Ovary (tissue), 9 donors: Measurements from ENCODE around the gene SV2B. TPM values are rescaled to one million over a fixed set of nuclear protein-coding genes. Genes with fewer than 3 reads are reported as not detected.

Experiments
- DNase-seq, 5 donors: peaks; one replicate each; pipeline ENCODE4 v3.0.0-alpha.2; 2019 to 2020
- H3K27ac ChIP-seq, 2 donors: fragments of 200-600 bp; one replicate each; pipeline versions ENCODE4 v1.5.1 to v1.8.0; 2019 to 2022
- H3K27me3 ChIP-seq: fragments of 200-600 bp; one replicate; pipeline ENCODE4 v1.8.0; 2022
- H3K36me3 ChIP-seq: fragments of 200-600 bp; sonication (generic); one replicate; pipeline ENCODE4 v1.5.1; 2019
- H3K4me1 ChIP-seq: one replicate; pipeline ENCODE4 v1.8.1; 2013; ENCODE audit warnings: mild to moderate bottlenecking, moderate library complexity; ENCODE audit not compliant: insufficient read depth
- H3K4me3 ChIP-seq: fragments of 200-600 bp; sonication (generic); one replicate; pipeline ENCODE4 v1.5.1; 2017
- H3K9me3 ChIP-seq, 2 donors: fragments of 200-600 bp in 1 of 2; sonication (generic) in 1 of 2; one replicate each; pipeline versions ENCODE4 v1.5.1 to v1.8.1; 2013 to 2019; ENCODE audit warnings: mild to moderate bottlenecking in 1 of 2, moderate library complexity in 1 of 2
- CTCF ChIP-seq, 3 donors: fragments of 450-650 bp in 2 of 3; fragments of 200-600 bp in 1 of 3; IDR thresholded peaks; one replicate each; pipeline versions ENCODE4 v1.5.1 to v1.8.0; 2016 to 2022; ENCODE audit warnings: antibody characterized with exemption in 3 of 3, mild to moderate bottlenecking in 1 of 3
- EP300 ChIP-seq: sonication (generic); formaldehyde crosslinking; IDR thresholded peaks from one replicate; pipeline ENCODE4 v1.6.1; 2017; ENCODE audit warnings: antibody characterized with exemption
- POLR2A ChIP-seq: fragments of 450-650 bp; IDR thresholded peaks from one replicate; pipeline ENCODE4 v1.6.1; 2017; ENCODE audit warnings: antibody characterized with exemption, mild to moderate bottlenecking, moderate library complexity
- WGBS, 3 donors: extraction: QIAGEN DNeasy Blood & Tissue Kit in 1 of 3; methylation state at CpG; one replicate each; pipeline versions ENCODE4 v1.1.5 to v1.1.7; 2013 to 2017; 5-methylcytosine and 5-hydroxymethylcytosine counted together
- intact Hi-C, 4 donors: fragments of 100-400 bp; cut with DNase I; formaldehyde crosslinking; loops; one replicate each; pipeline versions ENCODE4 v1.11.0 to v1.15.1; 2022 to 2023
- polyA plus RNA-seq, 2 donors: library from polyadenylated mRNA; stranded (reverse); fragments of 200-250 nt in 1 of 2; fragments of 350-450 nt in 1 of 2; fragmentation: Illumina TruSeq in 1 of 2; extraction: RNeasy Lipid Tissue Mini Kit (QIAGEN cat#74804) in 1 of 2; gene quantifications; one replicate each; pipeline ENCODE4 v1.2.3, GENCODE V29; 2013 to 2014
- total RNA-seq, 7 donors: library from RNA; depleted of rRNA in 2 of 7; stranded (reverse); fragments of >200 nt in 2 of 7; fragmentation: NEBNext Ultra II Directional in 3 of 7; extraction: Animal tissue kit (Norgen Biotek cat#: 25700) in 3 of 7; gene quantifications; one replicate each; pipeline versions ENCODE4 v1.1.0 to v1.2.4, GENCODE V29; 2016 to 2023
- donor health status: DM: no; HTN: no; CAD: no; lungs with moderate emphysema.
- donor health status: DM: no; HTN: no; CAD: no.
- donor health status: Bipolar disorder and iron deficiency.
- donor health status: DM: yes; HTN: yes; CAD: no.
- donor health status: DM: no; HTN: no; CAD: no.
- donor health status: DM: yes; HTN: yes; CAD: no.

The SV2B gene
- total and polyA plus RNA-seq, 9 donors = 0.10 to 1.3 (median 0.22) TPM; not detected in 1

GRCh38 chr15:91114301-91114700, 14.2 kb downstream of the SV2B start:
- no peaks in the 10 kb centered on the region for H3K27me3 ChIP-seq
- intact Hi-C loops = no loop called here
- H3K27ac ChIP-seq = no peak overlapping the region
- H3K36me3 ChIP-seq = no peaks in the 10 kb centered on the region
- no peak for DNase-seq
- H3K4me1 ChIP-seq = no peaks in the 10 kb centered on the region
- no peak overlapping the region for H3K4me3 ChIP-seq
- 64 to 70% (median 69%) methylated on average over 5 of the region's 5 CpGs for WGBS, 3 donors
- H3K9me3 ChIP-seq = no peaks in the 10 kb centered on the region
- TF ChIP-seq EP300 (no peak), POLR2A (no peak), CTCF (IDR thresholded peaks at IDR 0.05) (no peak)

- DNase-seq = no peak
- H3K27ac ChIP-seq = no peak overlapping the region
- TF ChIP-seq POLR2A (no peak), CTCF (IDR thresholded peaks at IDR 0.05) (no peak), EP300 (no peak)
- H3K27me3 ChIP-seq = no peaks in the 10 kb centered on the region
- H3K36me3 ChIP-seq = no peaks in the 10 kb centered on the region
- H3K9me3 ChIP-seq = no peaks in the 10 kb centered on the region
- intact Hi-C loops = no loop called here
- H3K4me3 ChIP-seq = no peak overlapping the region
- H3K4me1 ChIP-seq = no peaks in the 10 kb centered on the region
- WGBS, 3 donors = 43 to 54% (median 48%) methylated on average over 9 of the region's 9 CpGs
Measured at GRCh38 chr15:91116113-91117067, 16.3 kb downstream of the SV2B start.

- Histone ChIP-seq H3K27me3 (no peaks in the 10 kb centered on the region), H3K4me3 (no peak overlapping the region), H3K4me1 (no peaks in the 10 kb centered on the region), H3K36me3 (no peaks in the 10 kb centered on the region), H3K27ac (no peak overlapping the region), H3K9me3 (no peaks in the 10 kb centered on the region)
- TF ChIP-seq EP300 (no peak), POLR2A (no peak), CTCF (IDR thresholded peaks at IDR 0.05) (no peak)
- intact Hi-C loops = no loop called here
- 79 to 89% (median 83%) methylated on average over 1 of the region's 1 CpG for WGBS, 3 donors
- no peak for DNase-seq
Measured at GRCh38 chr15:91117375-91117774, 17.3 kb downstream of the SV2B start.

- intact Hi-C loops = no loop called here
- Histone ChIP-seq H3K27ac (no peak overlapping the region), H3K36me3 (no peaks in the 10 kb centered on the region), H3K27me3 (no peaks in the 10 kb centered on the region), H3K4me3 (no peak overlapping the region), H3K9me3 (no peaks in the 10 kb centered on the region), H3K4me1 (no peaks in the 10 kb centered on the region)
- DNase-seq = no peak
- WGBS, 3 donors = 42 to 59% (median 50%) methylated on average over 12 of the region's 12 CpGs
- TF ChIP-seq POLR2A = no peak
- TF ChIP-seq EP300 = no peak
Measured at GRCh38 chr15:91118817-91119590, 18.9 kb downstream of the SV2B start.
